GM18907 (cell line): ENCODE data around the gene DNAJC5.
A peak's percentile ranks its signal among the peaks of the same experiment; 100 is the strongest.

Experiments used
- ATAC-seq: cut with Tn5 transposase; IDR thresholded peaks from one replicate; pipeline ENCODE4 v1.9.1; 2021; ENCODE audit warnings: mild to moderate bottlenecking, moderate library complexity; ENCODE audit not compliant: unreplicated experiment

DNAJC5 gene

GRCh38 chr20:63978319-63979228 lies 83.6 kb downstream of the DNAJC5 start:
- peak; percentile 37 for ATAC-seq

GRCh38 chr20:63979229-63979556 lies 84.3 kb downstream of the DNAJC5 start:
- ATAC-seq, result no peak

GRCh38 chr20:63979557-63980316 lies 84.8 kb downstream of the DNAJC5 start, which contains the start of gene SAMD10:
Gene SAMD10, minus strand, starts transcription at chr20:63979642. Its CDS starts 175 bp downstream, at chr20:63979467.
- ATAC-seq, result peak; percentile 40

- peak; percentile 3 for ATAC-seq
Observed at GRCh38 chr20:63980317-63980805, 85.4 kb downstream of the DNAJC5 start.

- ATAC-seq, result peak; percentile 49
Observed at GRCh38 chr20:63980806-63981728, 86.1 kb downstream of the DNAJC5 start, which contains the start of gene PRPF6. Gene PRPF6, plus strand, starts transcription at chr20:63981132. Its CDS starts 114 bp downstream, at chr20:63981246.

GRCh38 chr20:63982937-63983336 lies 88.0 kb downstream of the DNAJC5 start:
- no peak for ATAC-seq
